ENCODE results near the gene COL11A2. TPM values are rescaled to one million over a fixed set of nuclear protein-coding genes. Genes with fewer than 3 reads are reported as not detected.

COL11A2 gene
- total and polyA plus RNA-seq, 2 of the 13 experiments (the other 11 are each of a cell fraction or from before 2014, with no cell fraction given): 0.55 TPM

GRCh38 chr6:33185190-33185589 lies 7.1 kb downstream of the COL11A2 start:
- BruUV-seq (replicated peaks): no TSS peak
- Histone ChIP-seq H3K79me2 (ENCODE audit: insufficient read depth, low read length) (no peaks in the 10 kb centered on the region), H3K4me1 (ENCODE audit: insufficient read depth, low read length) (peaks cover 15% of the 10 kb centered on the region), H3K4me2 (ENCODE audit: low read depth, low read length) (no peak overlapping the region), H3K9ac (ENCODE audit: insufficient read depth, low read depth, low read length) (no peak overlapping the region), H3K4me3 (replicated peaks in 1 of 3; ENCODE audit: insufficient read depth in 1 of 3, low read depth in 2 of 3, low read length in 3 of 3) (no peak overlapping the region), H3K27me3 (ENCODE audit: control insufficient read depth in 1 of 2, insufficient read depth in 2 of 2, low read length in 2 of 2) (peaks cover 2 to 15% of the 10 kb centered on the region in 2 experiments; a peak in 2 of 5 replicates), H3K27ac (ENCODE audit: extremely low read length, insufficient read depth, low read length) (no peak overlapping the region), H3K36me3 (replicated peaks in 1 of 2; ENCODE audit: control insufficient read depth in 1 of 2, insufficient read depth in 2 of 2, low read length in 2 of 2) (no peaks in the 10 kb centered on the region), H2AFZ (ENCODE audit: low read length) (no peak overlapping the region), H4K20me1 (ENCODE audit: insufficient read depth, low read length) (no peaks in the 10 kb centered on the region), H3K9me3 (ENCODE audit: low read length) (peaks cover 19% of the 10 kb centered on the region; the same call in 1 of the 2 replicates)
- intact Hi-C loops (cut with micrococcal nuclease; ENCODE audit: unreplicated experiment) (no loop called here), in situ Hi-C loops (cut with HindIII; ENCODE audit: extremely low pct_ligation_motif_present, low pct_unique_long_range_greater_than_20kb) (no loop called here)
- no peak for ATAC-seq
- POLR2A ChIA-PET: no interaction called here
- CTCF ChIA-PET (ENCODE audit: low intra/inter-chr PET ratio, low total read pairs): no interaction called here
- WGBS (ENCODE audit: low lambda C conversion rate): 16% methylated on average over 8 of the region's 9 CpGs
- no peak for DNase-seq (ENCODE audit: low spot score)
- TF ChIP-seq PATZ1 (CRISPR knock-in tag; IDR thresholded peaks at IDR 0.05) (0 out of 2 replicates have a peak, but pooled peaks have one; percentile 31), ZNF264 (CRISPR knock-in tag; IDR thresholded peaks at IDR 0.05) (no peak), RXRA (CRISPR knock-in tag; IDR thresholded peaks at IDR 0.05) (peak; percentile 19; the same call in 1 of the 2 replicates)
- FAIRE-seq: no peak

GRCh38 chr6:33183071-33183683 lies 9.1 kb downstream of the COL11A2 start:
- POLR2A ChIA-PET: no interaction called here
- H3K4me3 ChIP-seq (replicated peaks in 1 of 3; ENCODE audit: insufficient read depth in 1 of 3, low read depth in 2 of 3, low read length in 3 of 3): no peak overlapping the region; a peak in 1 of 6 replicates
- peaks cover 2 to 17% of the 10 kb centered on the region in 2 experiments; a peak in 1 of 5 replicates for H3K27me3 ChIP-seq (ENCODE audit: control insufficient read depth in 1 of 2, insufficient read depth in 2 of 2, low read length in 2 of 2)
- no peaks in the 10 kb centered on the region for H4K20me1 ChIP-seq (ENCODE audit: insufficient read depth, low read length)
- WGBS (ENCODE audit: low lambda C conversion rate): 57% methylated on average over 5 of the region's 5 CpGs
- in situ Hi-C loops (cut with HindIII; ENCODE audit: extremely low pct_ligation_motif_present, low pct_unique_long_range_greater_than_20kb): no loop called here
- FAIRE-seq (peak; percentile 28), ATAC-seq (no peak), DNase-seq (ENCODE audit: low spot score) (no peak)
- H3K4me2 ChIP-seq (ENCODE audit: low read depth, low read length): peak overlapping the region; percentile 45
- H3K36me3 ChIP-seq (replicated peaks in 1 of 2; ENCODE audit: control insufficient read depth in 1 of 2, insufficient read depth in 2 of 2, low read length in 2 of 2): no peaks in the 10 kb centered on the region
- intact Hi-C loops (cut with micrococcal nuclease; ENCODE audit: unreplicated experiment): no loop called here
- CTCF ChIA-PET (ENCODE audit: low intra/inter-chr PET ratio, low total read pairs): no interaction called here
- peaks cover 6% of the 10 kb centered on the region; the same call in 1 of the 2 replicates for H3K4me1 ChIP-seq (ENCODE audit: insufficient read depth, low read length)
- H3K9ac ChIP-seq (ENCODE audit: insufficient read depth, low read depth, low read length): no peak overlapping the region
- peaks cover 19% of the 10 kb centered on the region; the same call in 1 of the 2 replicates for H3K9me3 ChIP-seq (ENCODE audit: low read length)
- H2AFZ ChIP-seq (ENCODE audit: low read length): peak overlapping the region; percentile 68
- no peaks in the 10 kb centered on the region for H3K79me2 ChIP-seq (ENCODE audit: insufficient read depth, low read length)
- no TSS peak for BruUV-seq (replicated peaks)
- H3K27ac ChIP-seq (ENCODE audit: extremely low read length, insufficient read depth, low read length): no peak overlapping the region
- peak; percentile 93 for TF ChIP-seq LCORL (IDR thresholded peaks at IDR 0.05)
- no peak for TF ChIP-seq LCORL (CRISPR knock-in tag; IDR thresholded peaks at IDR 0.05)
- TF ChIP-seq FOXK2 (IDR thresholded peaks at IDR 0.05): peak; percentile 36; the same call in 1 of the 2 replicates
- TF ChIP-seq ZNF850 (CRISPR knock-in tag; conservative IDR thresholded peaks at IDR 0.05): no peak
- TF ChIP-seq SKI (IDR thresholded peaks at IDR 0.05; ENCODE audit: partially characterized antibody): no peak
- TF ChIP-seq, protein P1, sequence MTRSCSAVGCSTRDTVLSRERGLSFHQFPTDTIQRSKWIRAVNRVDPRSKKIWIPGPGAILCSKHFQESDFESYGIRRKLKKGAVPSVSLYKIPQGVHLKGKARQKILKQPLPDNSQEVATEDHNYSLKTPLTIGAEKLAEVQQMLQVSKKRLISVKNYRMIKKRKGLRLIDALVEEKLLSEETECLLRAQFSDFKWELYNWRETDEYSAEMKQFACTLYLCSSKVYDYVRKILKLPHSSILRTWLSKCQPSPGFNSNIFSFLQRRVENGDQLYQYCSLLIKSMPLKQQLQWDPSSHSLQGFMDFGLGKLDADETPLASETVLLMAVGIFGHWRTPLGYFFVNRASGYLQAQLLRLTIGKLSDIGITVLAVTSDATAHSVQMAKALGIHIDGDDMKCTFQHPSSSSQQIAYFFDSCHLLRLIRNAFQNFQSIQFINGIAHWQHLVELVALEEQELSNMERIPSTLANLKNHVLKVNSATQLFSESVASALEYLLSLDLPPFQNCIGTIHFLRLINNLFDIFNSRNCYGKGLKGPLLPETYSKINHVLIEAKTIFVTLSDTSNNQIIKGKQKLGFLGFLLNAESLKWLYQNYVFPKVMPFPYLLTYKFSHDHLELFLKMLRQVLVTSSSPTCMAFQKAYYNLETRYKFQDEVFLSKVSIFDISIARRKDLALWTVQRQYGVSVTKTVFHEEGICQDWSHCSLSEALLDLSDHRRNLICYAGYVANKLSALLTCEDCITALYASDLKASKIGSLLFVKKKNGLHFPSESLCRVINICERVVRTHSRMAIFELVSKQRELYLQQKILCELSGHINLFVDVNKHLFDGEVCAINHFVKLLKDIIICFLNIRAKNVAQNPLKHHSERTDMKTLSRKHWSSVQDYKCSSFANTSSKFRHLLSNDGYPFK (CRISPR knock-in tag; IDR thresholded peaks at IDR 0.05; ENCODE audit: borderline replicate concordance): no peak
- 0 out of 2 replicates have a peak, but pooled peaks have one; percentile 13 for TF ChIP-seq POGZ (CRISPR knock-in tag; IDR thresholded peaks at IDR 0.05)
- TF ChIP-seq NR2C2 (CRISPR knock-in tag; IDR thresholded peaks at IDR 0.05; ENCODE audit: borderline replicate concordance): peak; percentile 70; the same call in 1 of the 2 replicates
- TF ChIP-seq EHMT2 (IDR thresholded peaks at IDR 0.05; ENCODE audit: borderline replicate concordance, low read depth, low read length): peak; percentile 79
- TF ChIP-seq ZNF234 (CRISPR knock-in tag; conservative IDR thresholded peaks at IDR 0.05): no peak
- TF ChIP-seq MEIS2 (CRISPR knock-in tag; IDR thresholded peaks at IDR 0.05): no peak
- TF ChIP-seq ELF1 (CRISPR knock-in tag; IDR thresholded peaks at IDR 0.05): peak; percentile 75
